NCI-H1436 treated with DMSO at 0.1 percent for 48 hours (cell line): Measurements from ENCODE around the gene GSTM3.
"Not testable (repeated sequence)": the region's sequence is repeated elsewhere in the genome, so short reads cannot be mapped to it uniquely, and the experiment has no call there.

Experiments
- DNase-seq: peaks from one replicate; lab custom pipeline; 2025; lab: John Stamatoyannopoulos, UW

GSTM3 gene

GRCh38 chr1:109726728-109727373, 14.0 kb downstream of the GSTM3 start:
- no peak for DNase-seq

- DNase-seq: no peak
Observed at GRCh38 chr1:109726007-109726406, 14.8 kb downstream of the GSTM3 start.

- DNase-seq: no peak
Observed at GRCh38 chr1:109725510-109725909, 15.3 kb downstream of the GSTM3 start.

GRCh38 chr1:109724933-109725332, 15.9 kb downstream of the GSTM3 start:
- no peak for DNase-seq

GRCh38 chr1:109722908-109723691, 17.7 kb downstream of the GSTM3 start:
- no peak for DNase-seq

- DNase-seq: no peak
Observed at GRCh38 chr1:109721971-109722370, 18.9 kb downstream of the GSTM3 start.

- DNase-seq: no peak
Observed at GRCh38 chr1:109721042-109721441, 19.8 kb downstream of the GSTM3 start.

DNA sequence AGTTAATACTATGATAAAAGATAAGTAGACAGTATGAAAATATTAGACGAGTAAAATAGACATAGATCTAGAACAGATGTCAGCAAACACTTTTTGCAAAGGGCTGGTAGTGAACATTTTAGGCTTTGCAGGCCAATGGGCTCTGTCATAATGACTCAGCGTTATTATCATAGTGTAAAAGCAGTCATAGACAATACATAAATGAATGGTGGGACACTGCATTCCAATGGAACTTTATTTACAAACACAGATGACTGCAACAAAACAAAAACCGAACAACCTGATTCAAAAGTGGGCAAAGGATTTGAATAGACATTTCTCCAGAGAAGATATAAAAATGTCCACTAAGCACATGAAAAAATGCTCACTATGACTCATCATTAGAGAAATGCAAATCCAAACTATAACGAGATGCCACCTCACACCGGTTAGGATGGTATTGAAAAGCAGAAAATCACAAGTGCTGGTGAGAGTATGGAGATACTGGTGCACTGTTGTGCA, 21.5 kb downstream of the GSTM3 start:
- no peak for DNase-seq

DNA sequence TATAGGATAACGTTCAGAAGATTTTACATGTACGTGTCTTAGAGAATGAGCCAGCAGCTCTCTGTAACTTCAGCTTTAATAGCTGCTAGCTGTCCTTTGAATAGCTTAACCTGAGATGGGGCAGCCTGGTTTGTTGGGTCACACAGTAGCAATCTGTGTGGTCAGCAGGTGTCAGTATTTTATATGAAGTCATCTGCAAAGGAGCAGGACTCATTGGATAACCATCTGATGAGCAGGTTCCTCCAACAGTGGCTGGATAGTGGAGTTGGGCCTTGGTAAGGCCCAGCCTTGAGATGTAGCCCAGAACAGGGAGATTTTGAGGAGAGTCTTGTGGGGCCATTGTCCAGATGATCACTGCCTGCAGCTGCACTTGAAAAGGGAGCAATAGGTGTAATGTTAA, 22.3 kb downstream of the GSTM3 start:
- no peak for DNase-seq

DNA sequence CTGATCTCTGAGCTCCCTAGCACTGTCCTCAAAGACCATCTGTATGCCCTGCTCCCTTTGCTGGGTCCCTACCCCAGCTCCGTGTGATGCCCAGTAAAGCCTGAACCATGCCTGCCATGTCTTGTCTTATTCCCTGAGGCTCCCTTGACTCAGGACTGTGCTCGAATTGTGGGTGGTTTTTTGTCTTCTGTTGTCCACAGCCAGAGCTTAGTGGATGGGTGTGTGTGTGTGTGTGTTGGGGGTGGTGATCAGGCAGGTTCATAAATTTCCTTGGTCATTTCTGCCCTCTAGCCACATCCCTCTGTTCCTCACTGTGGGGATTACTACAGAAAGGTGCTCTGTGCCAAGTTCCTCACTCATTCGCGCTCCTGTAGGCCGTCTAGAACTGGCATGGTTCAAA, 23.1 kb downstream of the GSTM3 start:
- DNase-seq: no peak

DNA sequence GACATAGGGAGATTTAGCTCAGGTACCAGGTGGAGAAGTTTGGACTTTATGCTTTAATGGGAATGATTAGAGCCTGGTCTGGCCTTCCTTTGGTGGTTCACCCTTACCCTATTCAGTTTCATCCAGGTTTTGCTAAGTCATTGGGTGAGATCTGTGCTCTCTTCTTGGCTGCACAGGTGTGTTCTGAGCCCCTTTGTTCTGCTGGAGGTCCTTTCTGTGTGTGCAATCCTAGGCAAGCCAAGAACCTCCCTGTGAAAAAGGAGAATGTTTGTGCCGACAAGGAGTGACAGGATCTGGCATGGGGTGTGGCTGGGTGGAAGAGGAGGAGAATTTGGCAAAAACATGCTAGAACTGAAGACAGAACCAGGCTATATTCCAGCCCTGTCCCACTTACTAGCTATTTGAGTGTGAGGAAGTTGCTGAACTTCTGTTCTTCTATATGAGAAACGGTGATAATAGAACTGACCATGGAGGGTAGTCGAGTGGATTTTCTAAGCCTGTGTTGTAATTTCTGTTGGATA, 24.2 kb downstream of the GSTM3 start:
- DNase-seq: no peak

GRCh38 chr1:109716121-109716520, 24.7 kb downstream of the GSTM3 start:
- DNase-seq: no peak

DNA sequence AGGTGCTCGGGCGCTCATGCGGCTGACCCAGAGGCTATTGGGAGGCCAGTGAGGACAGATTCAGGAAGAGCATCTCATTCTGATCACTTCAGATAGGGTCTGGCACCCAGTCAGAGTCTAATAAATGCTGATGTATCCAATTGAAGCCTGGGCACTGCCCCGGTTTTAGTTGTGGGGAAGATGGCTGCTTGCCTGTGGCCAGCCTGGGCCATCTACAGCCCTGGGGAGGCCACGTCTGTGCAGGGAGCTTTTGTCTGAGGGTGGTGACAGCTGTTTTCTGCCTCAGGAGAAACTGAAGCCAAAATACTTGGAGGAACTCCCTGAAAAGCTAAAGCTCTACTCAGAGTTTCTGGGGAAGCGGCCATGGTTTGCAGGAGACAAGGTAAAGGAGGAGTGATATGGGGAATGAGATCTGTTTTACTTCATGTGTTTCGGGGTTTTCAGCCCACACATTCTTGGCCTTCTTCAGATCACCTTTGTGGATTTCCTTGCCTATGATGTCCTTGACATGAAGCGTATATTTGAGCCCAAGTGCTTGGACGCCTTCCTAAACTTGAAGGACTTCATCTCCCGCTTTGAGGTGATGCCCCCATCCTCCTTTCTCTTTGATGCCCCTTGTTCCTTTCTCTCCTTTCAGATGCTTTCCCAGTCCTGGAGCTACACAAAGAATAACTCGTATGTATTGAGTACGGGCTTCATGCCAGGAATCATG, 26.0 kb downstream of the GSTM3 start:
- no peak for DNase-seq

GRCh38 chr1:109713636-109714035, 27.2 kb downstream of the GSTM3 start:
- DNase-seq: no peak

DNA sequence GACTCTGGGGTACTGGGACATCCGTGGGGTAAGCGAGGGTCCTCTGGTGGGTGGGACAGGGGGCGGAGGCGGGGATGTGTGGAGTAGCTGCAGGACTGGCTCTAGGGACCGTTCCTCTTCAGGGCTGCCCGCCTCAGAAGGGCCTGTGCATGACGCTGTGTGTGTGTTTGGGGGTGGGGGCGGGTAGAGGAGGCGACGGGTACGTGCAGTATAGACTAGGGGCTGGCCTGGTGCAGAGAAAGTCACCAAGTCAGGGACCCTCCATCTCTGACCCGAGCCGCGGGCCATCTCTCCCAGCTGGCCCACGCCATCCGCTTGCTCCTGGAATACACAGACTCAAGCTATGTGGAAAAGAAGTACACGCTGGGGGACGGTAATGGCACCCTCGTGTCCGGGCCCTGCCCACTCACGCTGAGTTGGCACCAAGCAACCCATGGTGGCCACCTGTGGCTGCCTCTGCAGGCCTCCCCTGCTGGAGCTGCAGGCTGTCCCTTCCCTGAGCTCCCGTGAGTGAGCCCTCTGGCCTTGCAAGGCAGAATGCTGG, 28.4 kb downstream of the GSTM3 start:
- DNase-seq: no peak

DNA sequence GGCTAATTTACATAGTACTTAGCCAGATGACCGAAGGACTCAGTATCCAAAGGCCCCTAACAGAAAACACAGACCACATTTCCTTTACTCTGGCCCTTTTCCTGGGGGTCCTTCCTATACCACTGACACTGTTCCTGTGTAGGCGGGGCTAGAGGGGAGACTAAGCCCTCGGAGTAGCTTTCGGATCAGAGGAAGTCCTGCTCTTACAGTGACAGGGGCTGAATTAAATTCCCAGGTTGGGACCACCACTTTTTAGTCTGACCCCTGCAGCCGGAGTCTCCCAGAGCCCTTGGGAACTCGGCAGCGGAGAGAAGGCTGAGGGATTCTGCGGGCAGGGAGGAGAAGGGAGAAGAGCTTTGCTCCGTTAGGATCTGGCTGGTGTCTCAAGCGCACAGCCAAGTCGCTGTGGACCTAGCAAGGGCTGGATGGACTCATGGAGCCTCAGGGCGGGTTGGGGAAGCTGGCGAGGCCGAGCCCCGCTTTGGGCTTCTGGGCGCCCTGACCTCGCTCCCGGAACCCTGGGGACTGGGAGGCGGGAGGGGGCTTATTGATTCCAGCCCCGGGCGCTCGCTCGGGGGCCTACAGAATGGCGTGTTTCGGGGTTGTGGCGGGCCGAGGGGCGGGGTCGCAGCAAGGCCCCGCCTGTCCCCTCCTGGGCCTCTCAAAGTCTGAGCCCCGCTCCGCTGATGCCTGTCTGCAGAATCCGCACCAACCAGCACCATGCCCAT, 29.1 kb downstream of the GSTM3 start, which contains the start of gene GSTM5:
Gene GSTM5, plus strand, starts transcription at position 659 of the 728 bp plus-strand sequence. Its CDS starts 62 bp downstream, at position 721.
- not testable (repeated sequence) for DNase-seq

- DNase-seq: not testable (repeated sequence)
Observed at GRCh38 chr1:109709822-109710221, 31.0 kb downstream of the GSTM3 start.

GRCh38 chr1:109708949-109709348, 31.9 kb downstream of the GSTM3 start:
- DNase-seq: not testable (repeated sequence)

DNA sequence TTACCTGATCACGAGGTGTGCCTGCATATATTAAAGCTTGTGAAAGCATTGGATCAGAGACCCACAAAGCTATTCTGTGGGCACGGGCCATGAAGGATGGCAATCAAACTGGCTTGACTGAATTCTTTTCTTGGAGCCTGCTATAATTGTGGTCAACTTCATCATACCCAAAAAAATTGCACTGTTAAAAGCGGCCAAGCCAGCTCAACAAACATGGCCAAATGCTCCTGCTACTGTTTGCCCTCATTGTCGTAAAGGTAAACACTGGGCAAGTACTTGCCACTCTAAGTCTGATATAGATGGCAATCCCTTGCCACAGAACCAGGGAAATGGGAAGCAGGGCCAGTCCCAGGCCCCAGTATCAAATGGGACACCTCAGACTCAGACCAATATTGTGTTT, 35.4 kb downstream of the GSTM3 start:
- DNase-seq: no peak

- DNase-seq: no peak
Observed at GRCh38 chr1:109704173-109704572, 36.7 kb downstream of the GSTM3 start.

- DNase-seq: not testable (repeated sequence)
Observed at GRCh38 chr1:109702940-109703339, 37.9 kb downstream of the GSTM3 start.
